GM21515 (cell line): Measurements from ENCODE around the gene PRKCH.

Experiments used
- ATAC-seq: cut with Tn5 transposase; IDR thresholded peaks from one replicate; pipeline ENCODE4 v1.9.1; 2021; ENCODE audit not compliant: unreplicated experiment

Gene PRKCH

GRCh38 chr14:61471297-61472005, 150.1 kb downstream of the PRKCH start:
- no peak for ATAC-seq

GRCh38 chr14:61472011-61472672, 150.8 kb downstream of the PRKCH start:
- no peak for ATAC-seq

- ATAC-seq: no peak
Observed at GRCh38 chr14:61472801-61473376, 151.5 kb downstream of the PRKCH start.

- ATAC-seq: no peak
Observed at GRCh38 chr14:61474015-61474414, 152.6 kb downstream of the PRKCH start.

GRCh38 chr14:61474701-61475100, 153.3 kb downstream of the PRKCH start:
- ATAC-seq: no peak

- no peak for ATAC-seq
Observed at GRCh38 chr14:61475316-61475715, 153.9 kb downstream of the PRKCH start.

- ATAC-seq: no peak
Observed at GRCh38 chr14:61476105-61476753, 154.8 kb downstream of the PRKCH start.

- ATAC-seq: no peak
Observed at GRCh38 chr14:61476754-61477410, 155.5 kb downstream of the PRKCH start.

- ATAC-seq: no peak
Observed at GRCh38 chr14:61477712-61478462, 156.5 kb downstream of the PRKCH start.

GRCh38 chr14:61478971-61479473, 157.6 kb downstream of the PRKCH start:
- no peak for ATAC-seq

- ATAC-seq: no peak
Observed at GRCh38 chr14:61479746-61480502, 158.5 kb downstream of the PRKCH start.

GRCh38 chr14:61480704-61481285, 159.4 kb downstream of the PRKCH start:
- no peak for ATAC-seq

GRCh38 chr14:61481701-61482100, 160.3 kb downstream of the PRKCH start:
- no peak for ATAC-seq

- no peak for ATAC-seq
Observed at GRCh38 chr14:61482348-61483206, 161.2 kb downstream of the PRKCH start.

GRCh38 chr14:61483476-61483875, 162.1 kb downstream of the PRKCH start:
- ATAC-seq: no peak

GRCh38 chr14:61484031-61484430, 162.7 kb downstream of the PRKCH start:
- ATAC-seq: no peak

- ATAC-seq: no peak
Observed at GRCh38 chr14:61484826-61485584, 163.6 kb downstream of the PRKCH start.

GRCh38 chr14:61485661-61486060, 164.3 kb downstream of the PRKCH start:
- ATAC-seq: no peak
